ENCODE measurements around the gene PTPRH.
"Not testable (repeated sequence)": the region's sequence is repeated elsewhere in the genome, so short reads cannot be mapped to it uniquely, and the experiment has no call there.

Gene PTPRH

GRCh38 chr19:55158848-55159749 is 50.2 kb downstream of the PTPRH start:
- no peak for TF ChIP-seq CTCF (IDR thresholded peaks at IDR 0.05; ENCODE audit: low read depth, low read length)

GRCh38 chr19:55158423-55158822 is 50.9 kb downstream of the PTPRH start:
- no peak for DNase-seq (ENCODE audit: extremely low read depth, low read depth)
- TF ChIP-seq CTCF (IDR thresholded peaks at IDR 0.05; ENCODE audit: low read depth, low read length), result no peak

More at GRCh38 chr19:55158848-55159749, 50.2 kb downstream of the PTPRH start:
- no peak for DNase-seq (ENCODE audit: extremely low read depth, low read depth)

GRCh38 chr19:55157064-55157908 is 52.0 kb downstream of the PTPRH start, which contains the start of gene TNNI3:
TSS of gene TNNI3 (minus strand) at chr19:55157732. CDS start at chr19:55157589, 143 bp downstream.
- TF ChIP-seq CTCF (IDR thresholded peaks at IDR 0.05; ENCODE audit: low read depth, low read length), result no peak
- DNase-seq (ENCODE audit: extremely low read depth, low read depth), result no peak

- DNase-seq (ENCODE audit: extremely low read depth, low read depth), result no peak
- TF ChIP-seq CTCF (IDR thresholded peaks at IDR 0.05; ENCODE audit: low read depth, low read length), result no peak
Measured at GRCh38 chr19:55156202-55157063, 52.9 kb downstream of the PTPRH start.

- not testable (repeated sequence) for DNase-seq (ENCODE audit: extremely low read depth, low read depth)
Measured at GRCh38 chr19:55155784-55156183, 53.5 kb downstream of the PTPRH start.

GRCh38 chr19:55153652-55154264 is 55.5 kb downstream of the PTPRH start:
- DNase-seq (ENCODE audit: extremely low read depth, low read depth), result no peak

More at GRCh38 chr19:55153652-55154264, 55.5 kb downstream of the PTPRH start:
- no peak for TF ChIP-seq CTCF (IDR thresholded peaks at IDR 0.05; ENCODE audit: low read depth, low read length)

All from AG09319 (cell line).